Spleen (tissue), 7 donors: Measurements from ENCODE around the gene SNX5.

Experiments used
- POLR2A ChIP-seq, 3 donors: fragments of 450-650 bp; IDR thresholded peaks; one replicate each; pipeline ENCODE4 v1.5.1; 2017; ENCODE audit warnings: antibody characterized with exemption in 3 of 3, mild to moderate bottlenecking in 1 of 3
- TF ChIP-seq, protein P1 (sequence below), 11 experiments: fragments of 200-600 bp in 7 of 11; fragments of 450-650 bp in 4 of 11; sonication (generic) in 4 of 11; IDR thresholded peaks in 8 of 11; conservative IDR thresholded peaks in 3 of 11; 1 replicate in 7 of 11; 2 replicates in 4 of 11; pipeline versions ENCODE4 v1.4.0 to v1.8.0; 2016 to 2021; ENCODE audit warnings: antibody characterized with exemption in 11 of 11, inconsistent platforms in 4 of 11, mild to moderate bottlenecking in 1 of 11
- donor health status: DM: no; HTN: no; CAD: no; lungs with moderate emphysema.
- donor health status: DM: no; HTN: no; CAD: no.
- donor health status: DM: no; HTN: no; CAD: no.

DNA sequence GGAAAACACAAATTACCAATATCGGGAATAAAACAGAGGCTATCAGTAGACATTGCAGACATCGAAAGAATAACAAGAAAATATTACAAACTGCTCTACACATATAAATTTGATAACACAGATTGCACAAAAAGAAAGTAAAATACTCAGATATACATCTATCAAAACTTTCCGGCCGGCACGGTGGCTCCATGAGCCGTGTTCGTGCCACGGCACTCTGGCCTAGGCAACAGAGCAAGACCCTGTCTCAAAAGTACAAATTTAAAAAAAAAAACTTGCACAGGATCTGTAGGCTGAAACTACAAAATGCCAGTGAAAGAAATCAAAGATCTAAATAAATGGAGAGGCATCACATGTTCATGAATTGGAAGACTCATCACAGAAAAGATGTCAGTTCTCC is 49.4 kb downstream of the SNX5 start:
- TF ChIP-seq, protein P1, sequence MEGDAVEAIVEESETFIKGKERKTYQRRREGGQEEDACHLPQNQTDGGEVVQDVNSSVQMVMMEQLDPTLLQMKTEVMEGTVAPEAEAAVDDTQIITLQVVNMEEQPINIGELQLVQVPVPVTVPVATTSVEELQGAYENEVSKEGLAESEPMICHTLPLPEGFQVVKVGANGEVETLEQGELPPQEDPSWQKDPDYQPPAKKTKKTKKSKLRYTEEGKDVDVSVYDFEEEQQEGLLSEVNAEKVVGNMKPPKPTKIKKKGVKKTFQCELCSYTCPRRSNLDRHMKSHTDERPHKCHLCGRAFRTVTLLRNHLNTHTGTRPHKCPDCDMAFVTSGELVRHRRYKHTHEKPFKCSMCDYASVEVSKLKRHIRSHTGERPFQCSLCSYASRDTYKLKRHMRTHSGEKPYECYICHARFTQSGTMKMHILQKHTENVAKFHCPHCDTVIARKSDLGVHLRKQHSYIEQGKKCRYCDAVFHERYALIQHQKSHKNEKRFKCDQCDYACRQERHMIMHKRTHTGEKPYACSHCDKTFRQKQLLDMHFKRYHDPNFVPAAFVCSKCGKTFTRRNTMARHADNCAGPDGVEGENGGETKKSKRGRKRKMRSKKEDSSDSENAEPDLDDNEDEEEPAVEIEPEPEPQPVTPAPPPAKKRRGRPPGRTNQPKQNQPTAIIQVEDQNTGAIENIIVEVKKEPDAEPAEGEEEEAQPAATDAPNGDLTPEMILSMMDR (IDR thresholded peaks at IDR 0.05 in 8 of 11, conservative IDR thresholded peaks at IDR 0.05 in 3 of 11) = no peak
- TF ChIP-seq POLR2A (IDR thresholded peaks at IDR 0.05) = no peak
